Progenitor cell of endocrine pancreas (in vitro differentiated cells): ENCODE data around the gene DNAAF8. TPM values are rescaled to one million over a fixed set of nuclear protein-coding genes. Genes with fewer than 3 reads are reported as not detected.

Experiments
- DNase-seq: peaks from one replicate; pipeline ENCODE4 v3.0.0; 2021; ENCODE audit warnings: low spot score; ENCODE audit not compliant: unreplicated experiment
- H3K27ac Mint-ChIP-seq: 2 replicates; pipeline ENCODE4 v1.8.0; 2021; ENCODE audit warnings: mild to moderate bottlenecking, moderate library complexity, mixed read lengths
- H3K27me3 Mint-ChIP-seq: 2 replicates; pipeline ENCODE4 v1.8.0; 2021; ENCODE audit warnings: mixed read lengths
- H3K36me3 Mint-ChIP-seq: 2 replicates; pipeline ENCODE4 v1.8.0; 2022; ENCODE audit warnings: mixed read lengths; ENCODE audit not compliant: insufficient read depth
- H3K4me1 Mint-ChIP-seq: 2 replicates; pipeline ENCODE4 v1.8.0; 2021; ENCODE audit warnings: low read depth, mixed read lengths
- H3K4me3 Mint-ChIP-seq: 2 replicates; pipeline ENCODE4 v1.8.0; 2021; ENCODE audit warnings: low read depth, mild to moderate bottlenecking, moderate library complexity, mixed read lengths
- H3K9me3 Mint-ChIP-seq: 2 replicates; pipeline ENCODE4 v1.8.0; 2021; ENCODE audit warnings: low read depth, mixed read lengths
- total RNA-seq: library from RNA; stranded (reverse); gene quantifications from 2 replicates; pipeline ENCODE4 v1.2.1, GENCODE V29; 2021
- TF ChIP-seq, protein P1 (sequence below): fragments of 200-600 bp; sonication (generic); IDR thresholded peaks from one replicate; pipeline ENCODE4 v1.5.0; 2021; ENCODE audit warnings: antibody characterized with exemption, mild to moderate bottlenecking; ENCODE audit not compliant: unreplicated experiment

DNAAF8 gene
- total RNA-seq, 1 donor from 2014 or later = 1.1 TPM

DNA sequence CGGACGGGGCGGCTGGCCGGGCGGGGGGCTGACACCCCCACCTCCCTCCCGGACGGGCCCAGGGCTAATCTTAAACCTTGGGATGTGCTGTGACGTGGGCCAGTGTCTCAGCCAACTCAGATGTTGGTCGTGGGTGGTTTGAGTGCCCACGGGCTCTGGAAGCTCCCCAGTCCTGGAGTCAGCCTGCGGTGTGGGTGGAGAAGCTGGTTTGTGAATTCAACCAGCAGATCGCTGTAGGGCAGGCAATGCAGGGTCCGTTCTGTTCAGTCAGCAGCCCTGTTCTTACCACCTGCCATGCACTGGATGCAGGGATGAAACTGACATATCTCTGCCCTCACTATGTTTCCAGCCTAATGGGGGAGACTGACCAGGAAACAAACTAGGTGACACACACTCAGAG is 40.7 kb downstream of the DNAAF8 start:
- H3K36me3 Mint-ChIP-seq = no peaks in the 10 kb centered on the region
- H3K4me3 Mint-ChIP-seq = no peak overlapping the region
- H3K27me3 Mint-ChIP-seq = no peaks in the 10 kb centered on the region
- peaks cover 2% of the 10 kb centered on the region for H3K4me1 Mint-ChIP-seq
- no peak overlapping the region for H3K27ac Mint-ChIP-seq
- TF ChIP-seq, protein P1, sequence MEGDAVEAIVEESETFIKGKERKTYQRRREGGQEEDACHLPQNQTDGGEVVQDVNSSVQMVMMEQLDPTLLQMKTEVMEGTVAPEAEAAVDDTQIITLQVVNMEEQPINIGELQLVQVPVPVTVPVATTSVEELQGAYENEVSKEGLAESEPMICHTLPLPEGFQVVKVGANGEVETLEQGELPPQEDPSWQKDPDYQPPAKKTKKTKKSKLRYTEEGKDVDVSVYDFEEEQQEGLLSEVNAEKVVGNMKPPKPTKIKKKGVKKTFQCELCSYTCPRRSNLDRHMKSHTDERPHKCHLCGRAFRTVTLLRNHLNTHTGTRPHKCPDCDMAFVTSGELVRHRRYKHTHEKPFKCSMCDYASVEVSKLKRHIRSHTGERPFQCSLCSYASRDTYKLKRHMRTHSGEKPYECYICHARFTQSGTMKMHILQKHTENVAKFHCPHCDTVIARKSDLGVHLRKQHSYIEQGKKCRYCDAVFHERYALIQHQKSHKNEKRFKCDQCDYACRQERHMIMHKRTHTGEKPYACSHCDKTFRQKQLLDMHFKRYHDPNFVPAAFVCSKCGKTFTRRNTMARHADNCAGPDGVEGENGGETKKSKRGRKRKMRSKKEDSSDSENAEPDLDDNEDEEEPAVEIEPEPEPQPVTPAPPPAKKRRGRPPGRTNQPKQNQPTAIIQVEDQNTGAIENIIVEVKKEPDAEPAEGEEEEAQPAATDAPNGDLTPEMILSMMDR = no peak
- no peaks in the 10 kb centered on the region for H3K9me3 Mint-ChIP-seq
- DNase-seq = no peak

DNA sequence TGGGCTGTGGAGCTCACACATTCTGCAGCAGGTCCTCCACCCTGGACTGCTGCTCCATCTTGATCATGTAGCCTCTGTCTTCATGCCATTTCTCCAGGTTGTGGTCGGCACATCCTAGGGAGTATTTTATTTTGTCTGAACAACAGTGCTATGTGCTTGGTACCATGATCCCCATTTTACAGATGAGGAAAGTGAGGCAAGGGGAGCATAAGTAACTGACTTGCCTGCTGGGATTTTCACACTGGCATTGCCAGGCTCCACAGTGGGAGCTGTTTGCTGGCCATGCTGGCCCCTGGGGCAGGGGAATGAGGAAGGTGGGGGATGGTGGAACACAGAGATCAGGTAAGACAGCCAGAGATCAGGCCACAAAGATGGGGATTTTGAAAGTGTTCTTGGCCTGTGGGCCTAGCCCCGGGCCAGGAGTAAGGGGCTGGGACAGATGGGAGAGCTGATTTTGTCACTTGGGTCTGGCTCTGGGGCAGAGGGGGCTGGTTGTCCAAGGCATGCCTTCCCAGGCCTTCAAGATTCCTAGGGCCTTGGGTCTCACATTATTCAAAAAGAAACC is 41.9 kb downstream of the DNAAF8 start:
- no peaks in the 10 kb centered on the region for H3K9me3 Mint-ChIP-seq
- TF ChIP-seq, protein P1 = no peak
- peaks cover 2% of the 10 kb centered on the region for H3K4me1 Mint-ChIP-seq
- DNase-seq = no peak
- no peak overlapping the region for H3K27ac Mint-ChIP-seq
- H3K36me3 Mint-ChIP-seq = no peaks in the 10 kb centered on the region
- no peak overlapping the region for H3K4me3 Mint-ChIP-seq
- H3K27me3 Mint-ChIP-seq = no peaks in the 10 kb centered on the region

DNA sequence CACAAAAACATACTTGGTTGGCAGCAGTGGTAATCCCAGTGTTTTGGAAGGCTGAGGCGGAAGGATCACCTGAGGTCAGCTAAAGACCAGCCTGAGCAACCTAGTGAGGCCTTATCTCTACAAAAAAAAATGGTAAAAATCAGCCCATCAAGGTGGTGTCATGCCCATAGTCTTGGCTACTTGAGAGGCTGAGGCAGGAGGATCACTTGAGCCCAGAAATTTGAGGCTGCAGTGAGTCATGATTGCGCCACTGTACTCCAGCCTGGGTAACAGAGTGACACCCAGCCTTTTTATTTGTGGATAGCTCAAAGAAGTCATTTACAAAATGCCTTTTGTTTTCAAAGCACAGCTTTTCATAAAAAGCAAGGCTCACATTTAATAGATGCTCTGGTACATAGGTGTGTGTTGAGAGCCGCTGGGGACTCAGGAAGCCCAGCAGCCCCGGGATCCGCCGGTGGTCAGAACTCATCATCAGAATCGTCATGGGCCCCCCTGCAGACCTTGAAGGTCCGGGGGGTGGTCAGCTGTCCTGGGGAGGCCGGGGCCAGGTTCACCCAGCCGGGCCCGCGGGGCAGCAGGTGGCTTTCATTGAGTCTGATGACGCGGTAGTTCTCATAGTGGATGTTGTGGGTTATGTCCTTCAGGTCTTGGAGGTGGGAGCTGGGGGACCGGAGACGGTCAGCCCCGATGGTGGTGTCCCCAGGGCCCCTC is 43.2 kb downstream of the DNAAF8 start:
- no peak for DNase-seq
- H3K27me3 Mint-ChIP-seq = no peaks in the 10 kb centered on the region

GRCh38 chr16:4778050-4778392 is 43.7 kb downstream of the DNAAF8 start:
- peaks cover 2% of the 10 kb centered on the region for H3K4me1 Mint-ChIP-seq
- no peaks in the 10 kb centered on the region for H3K36me3 Mint-ChIP-seq
- no peaks in the 10 kb centered on the region for H3K9me3 Mint-ChIP-seq
- no peak overlapping the region for H3K4me3 Mint-ChIP-seq
- no peak overlapping the region for H3K27ac Mint-ChIP-seq
- no peaks in the 10 kb centered on the region for H3K27me3 Mint-ChIP-seq
- TF ChIP-seq, protein P1 = no peak
- DNase-seq = no peak

More for the DNA sequence above, 43.2 kb downstream of the DNAAF8 start:
- TF ChIP-seq, protein P1 = no peak
- Mint-ChIP-seq H3K4me1 (peaks cover 2% of the 10 kb centered on the region), H3K36me3 (no peaks in the 10 kb centered on the region), H3K27ac (no peak overlapping the region), H3K9me3 (no peaks in the 10 kb centered on the region), H3K4me3 (no peak overlapping the region)

DNA sequence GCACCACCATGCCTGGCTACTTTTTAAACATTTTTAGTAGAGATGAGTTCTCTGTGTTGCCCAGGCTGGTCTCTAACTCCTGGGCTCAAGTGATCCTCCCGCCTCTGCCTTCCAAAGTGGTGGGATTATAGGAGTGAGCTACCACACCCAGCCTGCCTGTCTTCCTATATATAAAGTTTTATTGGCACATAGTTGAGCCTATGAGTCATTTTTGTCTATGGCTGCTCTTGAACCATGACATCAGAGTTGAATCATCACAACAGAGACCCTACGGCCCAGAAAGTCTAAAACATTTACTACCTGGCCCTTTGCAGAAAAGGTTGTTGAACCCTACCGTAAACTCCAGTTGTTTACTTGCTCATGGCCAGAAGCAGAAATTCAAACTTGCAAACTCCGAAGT is 45.9 kb downstream of the DNAAF8 start:
- no peak for DNase-seq
- Mint-ChIP-seq H3K4me3 (no peak overlapping the region), H3K36me3 (no peaks in the 10 kb centered on the region), H3K27ac (no peak overlapping the region), H3K9me3 (no peaks in the 10 kb centered on the region), H3K4me1 (no peaks in the 10 kb centered on the region), H3K27me3 (no peaks in the 10 kb centered on the region)
- TF ChIP-seq, protein P1 = no peak
